ENCODE measurements around the gene PRDM16.

The PRDM16 gene

DNA sequence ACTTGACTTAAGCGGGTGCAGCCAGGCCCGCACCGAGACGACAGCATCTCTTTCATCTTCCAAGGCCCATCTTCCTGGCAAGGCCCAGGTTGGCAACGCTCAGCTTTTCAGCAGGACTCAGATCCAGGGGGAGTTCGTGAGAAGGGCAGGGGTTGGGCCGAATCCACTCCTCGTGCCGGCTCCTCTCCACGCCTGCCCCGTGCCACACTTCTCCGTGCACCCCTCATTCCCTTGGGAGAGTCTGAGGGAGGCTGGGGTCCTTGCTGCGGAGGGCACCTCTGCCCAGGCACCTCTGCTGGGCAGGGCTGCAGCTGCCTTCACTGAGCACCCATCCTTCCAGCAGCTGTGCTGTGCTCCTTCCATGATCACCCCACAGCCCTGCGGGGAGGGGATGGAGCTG lies 22.3 kb downstream of the PRDM16 start:
- no peak overlapping the region for H3K4me3 ChIP-seq (ENCODE audit: low read depth, low read length)
- TF ChIP-seq CTCF (IDR thresholded peaks at IDR 0.05; ENCODE audit: low read depth, low read length) (no peak), POLR2A (IDR thresholded peaks at IDR 0.05; ENCODE audit: extremely low read depth, insufficient read length) (no peak), MYC (IDR thresholded peaks at IDR 0.05; ENCODE audit: low read depth, low read length) (no peak)
- TF ChIP-seq, protein P1, sequence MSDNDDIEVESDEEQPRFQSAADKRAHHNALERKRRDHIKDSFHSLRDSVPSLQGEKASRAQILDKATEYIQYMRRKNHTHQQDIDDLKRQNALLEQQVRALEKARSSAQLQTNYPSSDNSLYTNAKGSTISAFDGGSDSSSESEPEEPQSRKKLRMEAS (IDR thresholded peaks at IDR 0.05; ENCODE audit: low read depth, low read length) = no peak
- no peak for DNase-seq (ENCODE audit: low read depth)

DNA sequence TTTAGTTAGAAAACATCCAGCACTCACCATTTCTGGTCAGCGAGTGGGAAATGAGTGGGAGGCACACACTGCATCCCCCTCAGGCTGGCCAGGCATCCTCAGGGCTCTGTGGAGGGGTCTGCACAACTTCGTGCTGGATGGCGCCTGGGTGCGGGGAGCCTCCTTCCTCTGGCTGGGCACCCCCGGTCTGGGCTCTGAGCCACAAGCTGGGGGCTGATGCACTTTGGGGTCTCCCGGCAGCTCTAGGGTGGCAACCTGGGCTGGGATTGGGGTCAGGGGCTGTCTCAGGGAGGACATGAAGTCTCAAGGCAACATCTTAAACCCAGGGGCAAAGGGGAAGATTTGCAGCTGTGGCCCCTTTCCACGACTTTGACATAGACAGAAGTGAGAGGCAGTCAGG lies 23.5 kb downstream of the PRDM16 start:
- DNase-seq (ENCODE audit: low read depth) = no peak
- H3K4me3 ChIP-seq (ENCODE audit: low read depth, low read length) = no peak overlapping the region
- TF ChIP-seq POLR2A (IDR thresholded peaks at IDR 0.05; ENCODE audit: extremely low read depth, insufficient read length) (no peak), CTCF (IDR thresholded peaks at IDR 0.05; ENCODE audit: low read depth, low read length) (no peak), MYC (IDR thresholded peaks at IDR 0.05; ENCODE audit: low read depth, low read length) (no peak)
- TF ChIP-seq, protein P1 (IDR thresholded peaks at IDR 0.05; ENCODE audit: low read depth, low read length) = no peak

- no peak for TF ChIP-seq CTCF (IDR thresholded peaks at IDR 0.05; ENCODE audit: low read depth, low read length)
- H3K4me3 ChIP-seq (ENCODE audit: low read depth, low read length) = no peak overlapping the region
- peak; percentile 17 for DNase-seq (ENCODE audit: low read depth)
Measured at GRCh38 chr1:3093898-3094626, 25.1 kb downstream of the PRDM16 start.

DNA sequence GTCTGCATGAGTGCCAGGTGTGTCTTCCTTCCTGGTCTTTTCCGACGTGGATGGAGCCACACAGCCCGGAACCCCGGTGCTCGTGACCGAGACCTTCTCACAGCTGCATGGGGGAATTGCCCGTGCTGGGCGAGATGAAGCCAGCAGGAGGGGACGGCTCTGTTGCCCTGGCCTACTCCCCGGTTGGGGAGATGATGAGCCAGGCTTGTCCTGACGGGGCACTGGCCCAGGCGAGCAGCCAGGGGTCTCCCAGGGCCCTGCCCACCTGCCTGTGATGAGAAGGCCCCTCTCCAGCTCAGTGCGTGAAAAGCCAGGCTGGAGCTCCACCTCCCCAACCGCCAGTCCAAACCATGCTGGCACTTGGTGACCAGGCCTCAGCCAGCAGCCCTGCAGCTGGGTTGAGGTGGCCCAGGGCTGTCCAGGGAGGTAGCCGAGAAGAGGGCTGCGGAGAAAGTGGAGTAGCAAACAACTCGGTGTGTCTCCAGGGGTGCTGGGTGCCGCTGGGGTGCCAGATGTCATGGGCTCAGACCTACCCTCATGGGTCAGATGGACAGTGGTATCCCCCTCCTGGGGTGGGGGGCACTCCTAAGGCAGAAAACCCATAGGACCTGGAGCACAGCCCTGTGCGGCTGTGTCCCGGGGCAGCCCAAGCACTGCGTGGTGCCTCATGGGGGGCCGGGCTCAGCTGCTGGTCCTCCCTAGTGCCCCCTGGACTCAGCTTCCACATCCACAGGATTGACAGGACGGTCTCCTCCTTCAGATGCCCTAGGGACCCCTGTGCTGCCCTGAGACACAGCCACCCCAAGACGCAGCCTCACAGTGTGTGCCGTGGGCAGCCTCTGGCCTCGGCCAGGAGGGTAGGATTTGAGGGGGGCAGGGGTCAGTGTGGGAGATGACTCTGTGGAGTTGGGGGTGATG lies 26.1 kb downstream of the PRDM16 start:
- TF ChIP-seq, protein P1 (IDR thresholded peaks at IDR 0.05; ENCODE audit: low read depth, low read length) = no peak
- TF ChIP-seq CTCF (IDR thresholded peaks at IDR 0.05; ENCODE audit: low read depth, low read length) = no peak
- no peak for TF ChIP-seq POLR2A (IDR thresholded peaks at IDR 0.05; ENCODE audit: extremely low read depth, insufficient read length)
- TF ChIP-seq MYC (IDR thresholded peaks at IDR 0.05; ENCODE audit: low read depth, low read length) = no peak
- no peak for DNase-seq (ENCODE audit: low read depth)
- no peak overlapping the region for H3K4me3 ChIP-seq (ENCODE audit: low read depth, low read length)

GRCh38 chr1:3096345-3096744 lies 27.3 kb downstream of the PRDM16 start:
- peak; percentile 9 for DNase-seq (ENCODE audit: low read depth)
- TF ChIP-seq MYC (IDR thresholded peaks at IDR 0.05; ENCODE audit: low read depth, low read length) (no peak), POLR2A (IDR thresholded peaks at IDR 0.05; ENCODE audit: extremely low read depth, insufficient read length) (no peak), CTCF (IDR thresholded peaks at IDR 0.05; ENCODE audit: low read depth, low read length) (no peak)
- TF ChIP-seq, protein P1 (IDR thresholded peaks at IDR 0.05; ENCODE audit: low read depth, low read length) = no peak
- no peak overlapping the region for H3K4me3 ChIP-seq (ENCODE audit: low read depth, low read length)
